Body of pancreas (tissue), 4 donors: ENCODE results near the gene KLF7.

Experiments used
- CTCF ChIP-seq, 7 experiments: fragments of 450-650 bp in 4 of 7; fragments of 200-600 bp in 3 of 7; sonication (generic) in 3 of 7; IDR thresholded peaks; one replicate each; pipeline ENCODE4 v1.5.1; 2016 to 2019; ENCODE audit warnings: antibody characterized with exemption in 7 of 7
- POLR2A ChIP-seq, 3 donors: fragments of 450-650 bp; IDR thresholded peaks; one replicate each; pipeline ENCODE4 v1.6.1; 2016; ENCODE audit warnings: antibody characterized with exemption in 3 of 3, mild to moderate bottlenecking in 2 of 3

GRCh38 chr2:207203056-207203455 lies 37.3 kb upstream of the KLF7 start:
- no peak for TF ChIP-seq CTCF (IDR thresholded peaks at IDR 0.05)
- TF ChIP-seq POLR2A (IDR thresholded peaks at IDR 0.05), result no peak
